Measurements from ENCODE around the gene SLC44A2.

- TF ChIP-seq CTCF (IDR thresholded peaks at IDR 0.05) (no peak), EP300 (IDR thresholded peaks at IDR 0.05) (no peak), POLR2AphosphoS5 (IDR thresholded peaks at IDR 0.05) (no peak)
Observed at GRCh38 chr19:10634430-10634829, 9.1 kb downstream of the SLC44A2 start.

Data from gastroesophageal sphincter (tissue), 3 donors.